GM19463 (cell line): Measurements from ENCODE around the gene CADM3.
A peak's percentile ranks its signal among the peaks of the same experiment; 100 is the strongest.

Experiments
- ATAC-seq: cut with Tn5 transposase; IDR thresholded peaks from one replicate; pipeline ENCODE4 v1.9.1; 2021; ENCODE audit warnings: mild to moderate bottlenecking, moderate library complexity; ENCODE audit not compliant: unreplicated experiment

The CADM3 gene

GRCh38 chr1:159172614-159173291, 1.3 kb downstream of the CADM3 start:
- no peak for ATAC-seq

DNA sequence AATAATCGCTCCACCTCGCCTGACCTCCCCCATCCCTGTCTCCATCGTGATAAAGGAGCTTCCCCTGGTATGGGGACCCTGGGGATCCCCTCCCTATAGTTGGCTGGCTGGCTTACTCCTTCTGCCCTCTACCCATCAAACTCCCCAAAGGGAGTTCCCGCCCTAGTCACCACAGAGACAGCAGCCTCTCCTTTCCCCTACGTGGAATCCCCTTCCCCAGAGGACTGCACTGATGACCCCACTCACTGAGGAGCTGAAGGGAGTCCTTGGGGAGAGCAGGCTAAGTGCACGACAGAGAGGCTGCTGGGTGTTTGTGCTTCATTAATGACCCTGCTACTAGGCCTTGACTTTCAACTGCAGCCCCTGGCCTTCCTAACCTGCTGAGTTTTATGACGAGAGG, 1.9 kb downstream of the CADM3 start:
- no peak for ATAC-seq

- ATAC-seq = no peak
Measured at GRCh38 chr1:159175571-159175970, 4.2 kb downstream of the CADM3 start.

DNA sequence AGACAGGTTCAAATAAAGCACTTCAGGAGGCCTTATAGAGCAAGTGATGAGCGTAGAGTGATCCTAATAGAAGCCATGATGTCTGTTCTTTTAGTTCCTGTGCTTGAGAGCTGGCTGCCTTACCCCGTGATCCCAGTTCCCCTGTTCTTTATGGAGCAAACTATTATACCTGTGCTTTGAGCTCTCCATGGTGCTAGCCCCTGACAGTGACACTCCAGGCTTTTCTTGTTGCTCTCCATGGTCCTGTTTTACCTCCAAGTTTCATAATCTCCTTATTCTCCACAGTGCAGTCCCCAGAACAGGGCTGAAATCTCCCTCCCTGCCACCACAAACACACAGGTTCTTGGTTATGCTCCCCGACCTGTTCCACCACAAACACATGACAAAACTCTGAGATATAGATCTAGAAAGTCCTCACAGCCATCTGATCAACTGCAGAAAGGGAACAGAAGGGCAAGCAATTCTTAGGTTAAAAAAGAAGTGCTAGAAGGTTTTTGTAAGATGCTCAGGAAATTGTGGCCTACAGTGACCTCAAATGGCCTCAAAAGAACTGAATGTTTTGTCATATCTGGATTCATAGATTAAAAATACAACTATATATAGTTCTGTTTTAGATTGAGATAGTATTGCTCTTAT, 6.0 kb downstream of the CADM3 start:
- no peak for ATAC-seq

- no peak for ATAC-seq
Measured at GRCh38 chr1:159179906-159180305, 8.5 kb downstream of the CADM3 start.

- no peak for ATAC-seq
Measured at GRCh38 chr1:159180516-159180915, 9.1 kb downstream of the CADM3 start.

GRCh38 chr1:159181328-159182024, 10.1 kb downstream of the CADM3 start:
- ATAC-seq = no peak

DNA sequence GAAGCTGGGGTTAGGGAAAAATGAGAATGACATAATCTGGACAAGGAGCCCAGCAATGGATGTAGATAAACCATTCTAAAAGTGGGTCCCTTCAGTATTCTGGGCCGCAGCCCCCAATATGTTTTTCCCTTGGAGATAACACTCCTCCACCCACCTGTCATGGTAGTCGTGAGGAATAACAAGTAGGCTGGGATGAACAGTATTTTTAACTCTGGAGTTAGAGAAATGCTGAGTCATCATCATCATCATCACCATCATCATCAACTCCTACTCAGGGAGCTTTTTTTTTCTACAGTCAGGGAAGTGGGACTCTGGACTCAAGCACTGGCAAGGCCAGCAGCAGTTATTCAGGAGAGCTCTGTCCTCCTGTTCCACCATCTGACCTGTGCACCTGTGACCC, 12.8 kb downstream of the CADM3 start:
- no peak for ATAC-seq

GRCh38 chr1:159185121-159185520, 13.7 kb downstream of the CADM3 start:
- ATAC-seq = no peak

- ATAC-seq = no peak
Measured at GRCh38 chr1:159187033-159187432, 15.6 kb downstream of the CADM3 start.

- no peak for ATAC-seq
Measured at GRCh38 chr1:159187647-159188374, 16.4 kb downstream of the CADM3 start.

DNA sequence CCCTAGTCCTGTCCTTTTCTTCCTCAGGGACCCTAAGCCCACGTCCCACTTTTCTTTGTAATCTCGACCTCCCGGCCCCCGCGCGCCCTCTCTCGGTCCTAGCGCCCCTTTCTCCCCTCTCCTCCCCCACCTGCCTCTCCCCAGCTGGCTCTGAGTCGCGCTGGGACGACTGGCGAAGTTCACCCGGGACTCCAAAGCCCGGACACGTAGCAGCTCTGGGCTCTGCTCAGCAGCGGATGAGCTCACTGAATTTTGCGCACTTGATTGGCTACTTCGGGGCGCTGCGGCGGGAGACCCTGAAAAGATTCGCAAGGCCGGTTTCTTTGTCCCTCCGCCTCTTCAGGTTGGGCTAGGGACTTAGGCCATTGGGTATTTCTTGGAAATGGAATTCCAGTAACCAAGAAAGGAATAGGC, 17.0 kb downstream of the CADM3 start:
- ATAC-seq = peak; percentile 96

- ATAC-seq = no peak
Measured at GRCh38 chr1:159190441-159190840, 19.0 kb downstream of the CADM3 start.

- ATAC-seq = no peak
Measured at GRCh38 chr1:159196543-159196942, 25.1 kb downstream of the CADM3 start.

GRCh38 chr1:159197561-159198557, 26.4 kb downstream of the CADM3 start:
- peak; percentile 89 for ATAC-seq

GRCh38 chr1:159199901-159200300, 28.5 kb downstream of the CADM3 start:
- ATAC-seq = no peak

GRCh38 chr1:159200769-159201168, 29.4 kb downstream of the CADM3 start:
- no peak for ATAC-seq

- no peak for ATAC-seq
Measured at GRCh38 chr1:159201642-159202041, 30.2 kb downstream of the CADM3 start.

GRCh38 chr1:159203610-159204009, 32.2 kb downstream of the CADM3 start:
- no peak for ATAC-seq
